GM23248 (cell line): ENCODE data around the gene YWHAQ.

Experiments used
- EZH2 ChIP-seq: fragments of 200-600 bp; sonication (generic); IDR thresholded peaks from 2 replicates; pipeline ENCODE4 v1.6.1; 2018; ENCODE audit warnings: antibody characterized with exemption, mild to moderate bottlenecking; ENCODE audit not compliant: insufficient read depth, poor library complexity, severe bottlenecking
- EZH2phosphoT487 ChIP-seq: fragments of 200-600 bp; sonication (generic); IDR thresholded peaks from 2 replicates; pipeline ENCODE4 v1.6.1; 2018; ENCODE audit warnings: antibody characterized with exemption, moderate library complexity, mild to moderate bottlenecking, low read depth; ENCODE audit not compliant: insufficient read depth

DNA sequence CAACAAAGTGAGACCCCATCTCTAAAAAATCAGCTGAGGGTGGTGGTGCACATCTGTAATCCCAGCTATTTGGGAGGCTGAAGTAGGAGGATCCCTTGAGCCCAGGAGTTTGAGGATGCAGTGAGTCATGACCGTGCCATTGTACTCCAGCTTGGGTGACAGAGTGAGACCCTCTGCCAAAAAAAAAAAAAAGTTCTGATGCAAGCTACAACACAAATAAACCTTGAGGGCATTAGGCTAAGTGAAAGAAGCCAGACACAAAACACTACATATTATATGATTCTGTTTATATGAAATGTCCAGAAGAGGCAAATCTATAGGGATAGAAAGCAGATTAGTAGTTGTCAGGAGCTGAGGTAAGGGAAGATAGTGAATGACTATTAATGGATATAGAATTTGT is 13.0 kb downstream of the YWHAQ start:
- TF ChIP-seq EZH2 (no peak), EZH2phosphoT487 (no peak)
